ENCODE results near the gene TSR1. TPM values are rescaled to one million over a fixed set of nuclear protein-coding genes. Genes with fewer than 3 reads are reported as not detected.

The TSR1 gene
- polyA plus RNA-seq, 1 of the 3 experiments (the other 2 are of a cell fraction), result 26.7 TPM

DNA sequence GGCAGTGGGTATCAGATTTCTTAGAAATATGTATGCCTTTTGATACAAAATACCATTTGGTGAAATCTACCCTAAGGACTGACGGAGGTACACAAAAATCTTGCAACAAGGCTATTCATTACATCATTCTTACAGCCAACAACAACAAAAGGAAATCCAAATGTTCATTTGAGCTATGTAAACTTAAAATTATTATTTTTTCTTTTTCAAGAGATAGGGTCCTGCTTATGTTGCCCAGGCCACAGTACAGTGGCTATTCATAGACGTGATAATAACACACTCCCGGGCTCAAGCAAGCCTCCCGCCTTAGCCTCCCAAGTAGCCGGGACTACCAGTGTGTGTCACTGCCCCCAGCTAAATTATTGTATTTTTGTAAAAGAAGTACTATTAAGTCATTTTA, 23.5 kb downstream of the TSR1 start:
- POLR2A ChIA-PET, result interaction anchor here (1.0 kb wide), 1 partner anchor 17 kb away, joined by 3 read pairs; no protein-coding TSS in a partner anchor
- no peak for TF ChIP-seq IRF3 (IDR thresholded peaks at IDR 0.05; ENCODE audit: low read depth, low read length)
- no peak for TF ChIP-seq RCOR1 (IDR thresholded peaks at IDR 0.05; ENCODE audit: low read length)
- TF ChIP-seq FOSL2 (IDR thresholded peaks at IDR 0.05; ENCODE audit: borderline replicate concordance, low read depth), result no peak
- TF ChIP-seq EP300 (IDR thresholded peaks at IDR 0.05; ENCODE audit: borderline replicate concordance in 1 of 2, low read depth in 1 of 2, low read length in 1 of 2), result no peak
- TF ChIP-seq REST (IDR thresholded peaks at IDR 0.05; ENCODE audit: low read depth, low read length), result no peak
- no peak for TF ChIP-seq ELF1 (IDR thresholded peaks at IDR 0.05)
- TF ChIP-seq, protein P1, sequence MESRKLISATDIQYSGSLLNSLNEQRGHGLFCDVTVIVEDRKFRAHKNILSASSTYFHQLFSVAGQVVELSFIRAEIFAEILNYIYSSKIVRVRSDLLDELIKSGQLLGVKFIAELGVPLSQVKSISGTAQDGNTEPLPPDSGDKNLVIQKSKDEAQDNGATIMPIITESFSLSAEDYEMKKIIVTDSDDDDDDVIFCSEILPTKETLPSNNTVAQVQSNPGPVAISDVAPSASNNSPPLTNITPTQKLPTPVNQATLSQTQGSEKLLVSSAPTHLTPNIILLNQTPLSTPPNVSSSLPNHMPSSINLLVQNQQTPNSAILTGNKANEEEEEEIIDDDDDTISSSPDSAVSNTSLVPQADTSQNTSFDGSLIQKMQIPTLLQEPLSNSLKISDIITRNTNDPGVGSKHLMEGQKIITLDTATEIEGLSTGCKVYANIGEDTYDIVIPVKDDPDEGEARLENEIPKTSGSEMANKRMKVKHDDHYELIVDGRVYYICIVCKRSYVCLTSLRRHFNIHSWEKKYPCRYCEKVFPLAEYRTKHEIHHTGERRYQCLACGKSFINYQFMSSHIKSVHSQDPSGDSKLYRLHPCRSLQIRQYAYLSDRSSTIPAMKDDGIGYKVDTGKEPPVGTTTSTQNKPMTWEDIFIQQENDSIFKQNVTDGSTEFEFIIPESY (IDR thresholded peaks at IDR 0.05; ENCODE audit: borderline replicate concordance, low read depth), result no peak
- no peak for TF ChIP-seq MXI1 (IDR thresholded peaks at IDR 0.05; ENCODE audit: low read depth, low read length)
- no peak for TF ChIP-seq MAX (IDR thresholded peaks at IDR 0.05; ENCODE audit: low read depth)
- TF ChIP-seq NRF1 (IDR thresholded peaks at IDR 0.05; ENCODE audit: low read depth, low read length), result no peak
- TF ChIP-seq TCF12 (IDR thresholded peaks at IDR 0.05), result no peak
- no peak for TF ChIP-seq GATA2 (CRISPR knock-in tag; IDR thresholded peaks at IDR 0.05)
- no peak for TF ChIP-seq FOXM1 (IDR thresholded peaks at IDR 0.05; ENCODE audit: low read depth)
- no peak for TF ChIP-seq YY1 (IDR thresholded peaks at IDR 0.05; ENCODE audit: low read depth)
- H3K9me3 ChIP-seq, result no peaks in the 10 kb centered on the region
- H3K27me3 ChIP-seq (ENCODE audit: insufficient read depth), result no peaks in the 10 kb centered on the region
- H3K27ac ChIP-seq (ENCODE audit: low read depth in 2 of 2, low read length in 1 of 2), result no peak overlapping the region
- no peak overlapping the region for H3K4me3 ChIP-seq (ENCODE audit: low read depth in 2 of 2, low read length in 1 of 2)
- H3K9me2 ChIP-seq, result no peaks in the 10 kb centered on the region
- H3K9ac ChIP-seq, result no peak overlapping the region
- H3K4me1 ChIP-seq (ENCODE audit: control insufficient read depth in 1 of 2, insufficient read depth in 2 of 2, low read depth in 1 of 2, low read length in 1 of 2), result no peaks in the 10 kb centered on the region
- H3F3A ChIP-seq (replicated peaks; ENCODE audit: insufficient read depth), result peaks cover 17% of the 10 kb centered on the region
- peaks cover 50% of the 10 kb centered on the region for H3K79me2 ChIP-seq (ENCODE audit: insufficient read depth)
- H2AFZ ChIP-seq (ENCODE audit: low read depth), result no peak overlapping the region
- no peaks in the 10 kb centered on the region for H4K20me1 ChIP-seq (ENCODE audit: insufficient read depth)
- 97% methylated on average over 5 of the region's 5 CpGs for WGBS (ENCODE audit: low lambda C conversion rate)
- no peak for DNase-seq
- H3K4me2 ChIP-seq, result no peak overlapping the region
- CTCF ChIA-PET, result no interaction called here
- no peaks in the 10 kb centered on the region for H3K36me3 ChIP-seq (replicated peaks in 1 of 2; ENCODE audit: control insufficient read depth in 1 of 2, insufficient read depth in 2 of 2, low read length in 1 of 2)

Measured in SK-N-SH (cell line).